ENCODE measurements around the gene ZC3H18. TPM values are rescaled to one million over a fixed set of nuclear protein-coding genes. Genes with fewer than 3 reads are reported as not detected.

The ZC3H18 gene
- total RNA-seq, 1 experiment from 2014 or later: 61.8 TPM

DNA sequence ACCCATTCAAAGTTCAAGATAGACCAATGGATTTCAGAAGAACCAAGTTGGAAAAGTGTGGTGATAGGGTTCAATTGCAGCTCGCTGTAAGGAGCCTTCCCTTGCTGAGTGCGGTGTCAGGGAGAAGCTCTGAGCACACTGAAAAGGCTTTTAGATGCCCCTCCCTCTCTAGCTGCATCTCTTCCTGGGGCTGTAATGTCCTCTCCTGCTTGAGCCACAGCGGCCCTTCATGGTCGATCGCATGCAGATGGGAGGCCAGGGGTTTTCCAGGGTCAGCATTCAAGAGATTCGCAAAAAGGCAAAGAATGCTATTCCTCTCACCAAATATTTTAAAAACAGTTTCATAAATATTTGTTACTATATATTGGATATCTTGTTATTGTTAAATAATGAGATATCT lies 23.7 kb downstream of the ZC3H18 start (continued):
- TF ChIP-seq, protein P1, sequence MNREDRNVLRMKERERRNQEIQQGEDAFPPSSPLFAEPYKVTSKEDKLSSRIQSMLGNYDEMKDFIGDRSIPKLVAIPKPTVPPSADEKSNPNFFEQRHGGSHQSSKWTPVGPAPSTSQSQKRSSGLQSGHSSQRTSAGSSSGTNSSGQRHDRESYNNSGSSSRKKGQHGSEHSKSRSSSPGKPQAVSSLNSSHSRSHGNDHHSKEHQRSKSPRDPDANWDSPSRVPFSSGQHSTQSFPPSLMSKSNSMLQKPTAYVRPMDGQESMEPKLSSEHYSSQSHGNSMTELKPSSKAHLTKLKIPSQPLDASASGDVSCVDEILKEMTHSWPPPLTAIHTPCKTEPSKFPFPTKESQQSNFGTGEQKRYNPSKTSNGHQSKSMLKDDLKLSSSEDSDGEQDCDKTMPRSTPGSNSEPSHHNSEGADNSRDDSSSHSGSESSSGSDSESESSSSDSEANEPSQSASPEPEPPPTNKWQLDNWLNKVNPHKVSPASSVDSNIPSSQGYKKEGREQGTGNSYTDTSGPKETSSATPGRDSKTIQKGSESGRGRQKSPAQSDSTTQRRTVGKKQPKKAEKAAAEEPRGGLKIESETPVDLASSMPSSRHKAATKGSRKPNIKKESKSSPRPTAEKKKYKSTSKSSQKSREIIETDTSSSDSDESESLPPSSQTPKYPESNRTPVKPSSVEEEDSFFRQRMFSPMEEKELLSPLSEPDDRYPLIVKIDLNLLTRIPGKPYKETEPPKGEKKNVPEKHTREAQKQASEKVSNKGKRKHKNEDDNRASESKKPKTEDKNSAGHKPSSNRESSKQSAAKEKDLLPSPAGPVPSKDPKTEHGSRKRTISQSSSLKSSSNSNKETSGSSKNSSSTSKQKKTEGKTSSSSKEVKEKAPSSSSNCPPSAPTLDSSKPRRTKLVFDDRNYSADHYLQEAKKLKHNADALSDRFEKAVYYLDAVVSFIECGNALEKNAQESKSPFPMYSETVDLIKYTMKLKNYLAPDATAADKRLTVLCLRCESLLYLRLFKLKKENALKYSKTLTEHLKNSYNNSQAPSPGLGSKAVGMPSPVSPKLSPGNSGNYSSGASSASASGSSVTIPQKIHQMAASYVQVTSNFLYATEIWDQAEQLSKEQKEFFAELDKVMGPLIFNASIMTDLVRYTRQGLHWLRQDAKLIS (CRISPR knock-in tag; IDR thresholded peaks at IDR 0.05; ENCODE audit: borderline replicate concordance): no peak
- TF ChIP-seq ZNF396 (CRISPR knock-in tag; IDR thresholded peaks at IDR 0.05; ENCODE audit: borderline replicate concordance) (no peak), CREB1 (CRISPR knock-in tag; IDR thresholded peaks at IDR 0.05) (no peak), ZNF138 (CRISPR knock-in tag; conservative IDR thresholded peaks at IDR 0.05) (no peak)

DNA sequence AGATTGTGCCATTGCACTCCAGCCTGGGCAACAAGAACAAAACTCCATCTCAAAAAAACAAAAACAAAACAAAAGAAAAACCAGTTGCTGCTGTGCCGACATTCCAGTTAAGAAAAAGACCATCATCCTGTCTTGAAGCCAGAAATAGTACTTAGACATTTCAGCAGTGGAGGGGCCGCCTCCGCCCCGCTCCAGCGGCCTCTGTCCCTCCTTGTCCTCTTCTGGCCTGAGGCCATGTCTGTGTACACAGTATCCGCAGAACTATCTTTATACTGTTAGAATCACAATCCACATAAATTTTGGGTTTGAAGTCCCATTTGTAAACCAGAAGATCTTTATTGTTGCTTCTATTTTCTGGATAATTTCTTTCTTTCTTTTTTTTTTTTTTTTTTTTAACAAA lies 24.9 kb downstream of the ZC3H18 start:
- CTCF ChIA-PET: interaction anchor here (0.8 to 2.8 kb wide), 2 partner anchors 14 to 157 kb away, joined by 3 to 11 read pairs; no protein-coding TSS in a partner anchor
- TF ChIP-seq NR1H2 (CRISPR knock-in tag; IDR thresholded peaks at IDR 0.05) (no peak), ZNF396 (CRISPR knock-in tag; IDR thresholded peaks at IDR 0.05; ENCODE audit: borderline replicate concordance) (no peak), OVOL2 (CRISPR knock-in tag; IDR thresholded peaks at IDR 0.05; ENCODE audit: borderline replicate concordance) (no peak), NFE2L1 (CRISPR knock-in tag; IDR thresholded peaks at IDR 0.05) (no peak), SP1 (CRISPR knock-in tag; conservative IDR thresholded peaks at IDR 0.05) (no peak), JAZF1 (CRISPR knock-in tag; IDR thresholded peaks at IDR 0.05) (no peak), SMAD3 (CRISPR knock-in tag; IDR thresholded peaks at IDR 0.05; ENCODE audit: borderline replicate concordance) (no peak), ZNF671 (CRISPR knock-in tag; IDR thresholded peaks at IDR 0.05) (no peak)
- TF ChIP-seq, protein P2, sequence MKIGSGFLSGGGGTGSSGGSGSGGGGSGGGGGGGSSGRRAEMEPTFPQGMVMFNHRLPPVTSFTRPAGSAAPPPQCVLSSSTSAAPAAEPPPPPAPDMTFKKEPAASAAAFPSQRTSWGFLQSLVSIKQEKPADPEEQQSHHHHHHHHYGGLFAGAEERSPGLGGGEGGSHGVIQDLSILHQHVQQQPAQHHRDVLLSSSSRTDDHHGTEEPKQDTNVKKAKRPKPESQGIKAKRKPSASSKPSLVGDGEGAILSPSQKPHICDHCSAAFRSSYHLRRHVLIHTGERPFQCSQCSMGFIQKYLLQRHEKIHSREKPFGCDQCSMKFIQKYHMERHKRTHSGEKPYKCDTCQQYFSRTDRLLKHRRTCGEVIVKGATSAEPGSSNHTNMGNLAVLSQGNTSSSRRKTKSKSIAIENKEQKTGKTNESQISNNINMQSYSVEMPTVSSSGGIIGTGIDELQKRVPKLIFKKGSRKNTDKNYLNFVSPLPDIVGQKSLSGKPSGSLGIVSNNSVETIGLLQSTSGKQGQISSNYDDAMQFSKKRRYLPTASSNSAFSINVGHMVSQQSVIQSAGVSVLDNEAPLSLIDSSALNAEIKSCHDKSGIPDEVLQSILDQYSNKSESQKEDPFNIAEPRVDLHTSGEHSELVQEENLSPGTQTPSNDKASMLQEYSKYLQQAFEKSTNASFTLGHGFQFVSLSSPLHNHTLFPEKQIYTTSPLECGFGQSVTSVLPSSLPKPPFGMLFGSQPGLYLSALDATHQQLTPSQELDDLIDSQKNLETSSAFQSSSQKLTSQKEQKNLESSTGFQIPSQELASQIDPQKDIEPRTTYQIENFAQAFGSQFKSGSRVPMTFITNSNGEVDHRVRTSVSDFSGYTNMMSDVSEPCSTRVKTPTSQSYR (CRISPR knock-in tag; IDR thresholded peaks at IDR 0.05): no peak
- TF ChIP-seq, protein P3, sequence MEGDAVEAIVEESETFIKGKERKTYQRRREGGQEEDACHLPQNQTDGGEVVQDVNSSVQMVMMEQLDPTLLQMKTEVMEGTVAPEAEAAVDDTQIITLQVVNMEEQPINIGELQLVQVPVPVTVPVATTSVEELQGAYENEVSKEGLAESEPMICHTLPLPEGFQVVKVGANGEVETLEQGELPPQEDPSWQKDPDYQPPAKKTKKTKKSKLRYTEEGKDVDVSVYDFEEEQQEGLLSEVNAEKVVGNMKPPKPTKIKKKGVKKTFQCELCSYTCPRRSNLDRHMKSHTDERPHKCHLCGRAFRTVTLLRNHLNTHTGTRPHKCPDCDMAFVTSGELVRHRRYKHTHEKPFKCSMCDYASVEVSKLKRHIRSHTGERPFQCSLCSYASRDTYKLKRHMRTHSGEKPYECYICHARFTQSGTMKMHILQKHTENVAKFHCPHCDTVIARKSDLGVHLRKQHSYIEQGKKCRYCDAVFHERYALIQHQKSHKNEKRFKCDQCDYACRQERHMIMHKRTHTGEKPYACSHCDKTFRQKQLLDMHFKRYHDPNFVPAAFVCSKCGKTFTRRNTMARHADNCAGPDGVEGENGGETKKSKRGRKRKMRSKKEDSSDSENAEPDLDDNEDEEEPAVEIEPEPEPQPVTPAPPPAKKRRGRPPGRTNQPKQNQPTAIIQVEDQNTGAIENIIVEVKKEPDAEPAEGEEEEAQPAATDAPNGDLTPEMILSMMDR (IDR thresholded peaks at IDR 0.05): no peak
- TF ChIP-seq, protein P4, sequence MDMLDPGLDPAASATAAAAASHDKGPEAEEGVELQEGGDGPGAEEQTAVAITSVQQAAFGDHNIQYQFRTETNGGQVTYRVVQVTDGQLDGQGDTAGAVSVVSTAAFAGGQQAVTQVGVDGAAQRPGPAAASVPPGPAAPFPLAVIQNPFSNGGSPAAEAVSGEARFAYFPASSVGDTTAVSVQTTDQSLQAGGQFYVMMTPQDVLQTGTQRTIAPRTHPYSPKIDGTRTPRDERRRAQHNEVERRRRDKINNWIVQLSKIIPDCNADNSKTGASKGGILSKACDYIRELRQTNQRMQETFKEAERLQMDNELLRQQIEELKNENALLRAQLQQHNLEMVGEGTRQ (CRISPR knock-in tag; IDR thresholded peaks at IDR 0.05): no peak
- TF ChIP-seq, protein P5, sequence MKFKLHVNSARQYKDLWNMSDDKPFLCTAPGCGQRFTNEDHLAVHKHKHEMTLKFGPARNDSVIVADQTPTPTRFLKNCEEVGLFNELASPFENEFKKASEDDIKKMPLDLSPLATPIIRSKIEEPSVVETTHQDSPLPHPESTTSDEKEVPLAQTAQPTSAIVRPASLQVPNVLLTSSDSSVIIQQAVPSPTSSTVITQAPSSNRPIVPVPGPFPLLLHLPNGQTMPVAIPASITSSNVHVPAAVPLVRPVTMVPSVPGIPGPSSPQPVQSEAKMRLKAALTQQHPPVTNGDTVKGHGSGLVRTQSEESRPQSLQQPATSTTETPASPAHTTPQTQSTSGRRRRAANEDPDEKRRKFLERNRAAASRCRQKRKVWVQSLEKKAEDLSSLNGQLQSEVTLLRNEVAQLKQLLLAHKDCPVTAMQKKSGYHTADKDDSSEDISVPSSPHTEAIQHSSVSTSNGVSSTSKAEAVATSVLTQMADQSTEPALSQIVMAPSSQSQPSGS (CRISPR knock-in tag; IDR thresholded peaks at IDR 0.05; ENCODE audit: borderline replicate concordance, low read depth): no peak
- no peak overlapping the region for H3K27ac Mint-ChIP-seq
- DNase-seq (ENCODE audit: low spot score): no peak
- ATAC-seq: no peak
- peaks cover 36% of the 10 kb centered on the region for H3K36me3 Mint-ChIP-seq
- H3K4me3 Mint-ChIP-seq: no peak overlapping the region
- peaks cover 6% of the 10 kb centered on the region for H3K4me1 Mint-ChIP-seq
- no peaks in the 10 kb centered on the region for H3K9me3 Mint-ChIP-seq
- H3K27me3 Mint-ChIP-seq (ENCODE audit: low read depth): no peaks in the 10 kb centered on the region
- POLR2A ChIA-PET: no interaction called here

All from WTC11 (cell line).